A549 (cell line): ENCODE data around the gene CMKLR1. TPM values are rescaled to one million over a fixed set of nuclear protein-coding genes. Genes with fewer than 3 reads are reported as not detected.

Experiments used
- ATAC-seq, 2 experiments: fragments of 200-7000 bp in 1 of 2; fragments of >200 bp in 1 of 2; cut with Nextera tagmentation in 1 of 2; cut with Tn5 transposase in 1 of 2; 3 replicates each; pipeline versions ENCODE4 v1.8.0 to v1.9.1; 2018 to 2020; ENCODE audit warnings: mild to moderate bottlenecking in 1 of 2, moderate library complexity in 1 of 2
- CTCF ChIA-PET: fragments of 300-600 bp; sonication (Branson Sonifier 250); formaldehyde crosslinking; extraction: SDS; loops from one replicate; lab custom pipeline; 2021; ENCODE audit warnings: antibody characterized with exemption, inconsistent platforms; lab: Yijun Ruan, JAX
- POLR2A ChIA-PET: fragments of 350-600 bp; formaldehyde crosslinking; extraction: SDS; loops from one replicate; lab custom pipeline; 2021; ENCODE audit warnings: antibody characterized with exemption, inconsistent platforms; lab: Yijun Ruan, JAX
- DNase-seq, 2 experiments: peaks; one replicate each; pipeline versions ENCODE4 v3.0.0 to v3.0.0-alpha.2; 2011 to 2016; ENCODE audit warnings: low read depth in 1 of 2, low spot score in 1 of 2
- FAIRE-seq: peaks from 2 replicates; lab custom pipeline; 2011; peaks lifted over from hg19 to GRCh38; lab: Jason Lieb, UNC
- H3K27ac ChIP-seq, 2 experiments: fragments of >200 bp; sonication (Bioruptor Twin); formaldehyde crosslinking; 3 replicates each; pipeline ENCODE4 v1.5.1; 2016 to 2017
- H3K4me1 ChIP-seq: fragments of >200 bp; sonication (Bioruptor Twin); formaldehyde crosslinking; 3 replicates; pipeline ENCODE4 v1.6.1; 2016
- H3K4me2 ChIP-seq: fragments of >200 bp; sonication (Bioruptor Twin); formaldehyde crosslinking; 3 replicates; pipeline ENCODE4 v1.6.1; 2016
- H3K4me3 ChIP-seq: fragments of >200 bp; sonication (Bioruptor Twin); formaldehyde crosslinking; 3 replicates; pipeline ENCODE4 v1.5.1; 2016
- H3K9me3 ChIP-seq: fragments of >200 bp; sonication (Bioruptor Twin); formaldehyde crosslinking; 3 replicates; pipeline ENCODE4 v1.6.1; 2016
- BHLHE40 ChIP-seq: IDR thresholded peaks from 2 replicates; pipeline ENCODE4 v1.6.1; 2012; ENCODE audit warnings: low read depth, low read length, inconsistent platforms
- CBX2 ChIP-seq: fragments of 200-600 bp; sonication (generic); IDR thresholded peaks from 2 replicates; pipeline ENCODE4 v1.6.1; 2016; ENCODE audit warnings: low read depth, mild to moderate bottlenecking, borderline replicate concordance
- CBX8 ChIP-seq: fragments of 200-600 bp; sonication (generic); IDR thresholded peaks from 2 replicates; pipeline ENCODE4 v1.6.1; 2016
- CEBPB ChIP-seq, 2 experiments: fragments of >200 bp in 1 of 2; sonication (Bioruptor Twin) in 1 of 2; formaldehyde crosslinking in 1 of 2; IDR thresholded peaks; 2 replicates each; pipeline ENCODE4 v1.6.1; 2012 to 2016
- CHD4 ChIP-seq: fragments of 200-600 bp; sonication (generic); IDR thresholded peaks from 2 replicates; pipeline ENCODE4 v1.6.1; 2016; ENCODE audit warnings: antibody characterized with exemption, mild to moderate bottlenecking, borderline replicate concordance
- EP300 ChIP-seq, 2 experiments: fragments of >200 bp; sonication (Bioruptor Twin); formaldehyde crosslinking; IDR thresholded peaks; 2 replicates in 1 of 2; 3 replicates in 1 of 2; pipeline ENCODE4 v1.6.1; 2016 to 2017
- FOSB ChIP-seq: fragments of 250-450 bp; sonication (Bioruptor Pico); IDR thresholded peaks from 2 replicates; pipeline ENCODE4 v1.5.0; 2020; ENCODE audit warnings: mild to moderate bottlenecking, moderate library complexity
- HEYL ChIP-seq: fragments of 250-450 bp; sonication (Bioruptor Pico); IDR thresholded peaks from 2 replicates; pipeline ENCODE4 v1.8.0; 2021; ENCODE audit warnings: mild to moderate bottlenecking, moderate library complexity
- HOXA7 ChIP-seq: fragments of 250-450 bp; sonication (Bioruptor Pico); IDR thresholded peaks from 2 replicates; pipeline ENCODE4 v1.5.0; 2020; ENCODE audit warnings: mild to moderate bottlenecking, moderate library complexity
- HOXB13 ChIP-seq: fragments of 250-450 bp; sonication (Bioruptor Pico); IDR thresholded peaks from 2 replicates; pipeline ENCODE4 v1.5.0; 2020; ENCODE audit warnings: low read depth, mild to moderate bottlenecking, moderate library complexity
- HOXB5 ChIP-seq: fragments of 250-450 bp; sonication (Bioruptor Pico); IDR thresholded peaks from 2 replicates; pipeline ENCODE4 v1.5.0; 2020; ENCODE audit warnings: mild to moderate bottlenecking, moderate library complexity
- KDM1A ChIP-seq: fragments of 200-600 bp; sonication (generic); IDR thresholded peaks from 2 replicates; pipeline ENCODE4 v1.6.1; 2016; ENCODE audit warnings: low read depth, mild to moderate bottlenecking
- KDM5A ChIP-seq: fragments of 200-600 bp; sonication (generic); IDR thresholded peaks from 2 replicates; pipeline ENCODE4 v1.6.1; 2016; ENCODE audit warnings: antibody characterized with exemption, mild to moderate bottlenecking
- MAZ ChIP-seq: fragments of 150-350 bp; IDR thresholded peaks from 2 replicates; pipeline ENCODE4 v1.6.1; 2014; ENCODE audit warnings: antibody characterized with exemption, low read depth, low read length, borderline replicate concordance
- MYC ChIP-seq: IDR thresholded peaks from 2 replicates; pipeline ENCODE4 v1.6.1; 2012; ENCODE audit warnings: mild to moderate bottlenecking, inconsistent platforms, low read length, improper control_type of control experiment, borderline replicate concordance
- NPAS2 ChIP-seq: fragments of 250-450 bp; sonication (Bioruptor Pico); IDR thresholded peaks from 2 replicates; pipeline ENCODE4 v1.8.0; 2022; ENCODE audit warnings: mild to moderate bottlenecking, moderate library complexity, borderline replicate concordance
- NR3C1 ChIP-seq: fragments of >200 bp; sonication (Bioruptor Twin); formaldehyde crosslinking; IDR thresholded peaks from 3 replicates; pipeline ENCODE4 v1.6.1; 2017
- POLR2A ChIP-seq: IDR thresholded peaks from 2 replicates; pipeline ENCODE4 v1.6.1; 2012; ENCODE audit warnings: mild to moderate bottlenecking, low read length
- POLR2AphosphoS2 ChIP-seq: conservative IDR thresholded peaks from 2 replicates; pipeline ENCODE4 v1.6.1; 2012; ENCODE audit warnings: low read length, improper control_type of control experiment, inconsistent platforms
- RFX5 ChIP-seq: fragments of 450-650 bp; IDR thresholded peaks from 2 replicates; pipeline ENCODE4 v1.7.1; 2014; ENCODE audit warnings: antibody characterized with exemption, mild to moderate bottlenecking, moderate library complexity
- SMC3 ChIP-seq: fragments of >200 bp; sonication (Bioruptor Twin); formaldehyde crosslinking; IDR thresholded peaks from 3 replicates; pipeline ENCODE4 v1.6.1; 2018; ENCODE audit warnings: inconsistent platforms
- SREBF2 ChIP-seq: fragments of 450-650 bp; IDR thresholded peaks from 2 replicates; pipeline ENCODE4 v1.6.1; 2014; ENCODE audit warnings: mild to moderate bottlenecking, moderate library complexity
- TFCP2L1 ChIP-seq: fragments of 250-450 bp; sonication (Bioruptor Pico); IDR thresholded peaks from 2 replicates; pipeline ENCODE4 v1.5.0; 2021; ENCODE audit warnings: mild to moderate bottlenecking
- ZSCAN20 ChIP-seq: fragments of 250-450 bp; sonication (Bioruptor Pico); IDR thresholded peaks from 2 replicates; pipeline ENCODE4 v1.8.0; 2022; ENCODE audit warnings: mild to moderate bottlenecking, moderate library complexity
- WGBS: methylation state at CpG from one replicate; pipeline ENCODE4 v1.1.6; 2017; ENCODE audit errors: missing lambda C conversion rate; 5-methylcytosine and 5-hydroxymethylcytosine counted together
- polyA plus RNA-seq, 4 experiments: library from polyadenylated mRNA; depleted of rRNA in 3 of 4; stranded (reverse); fragments of >200 nt; fragmentation: RNase III in 1 of 4; extraction: RNeasy Plus Mini Kit Qiagen cat#74134 plus additional on column Dnase treatment in 1 of 4; gene quantifications; 2 replicates in 3 of 4; 3 replicates in 1 of 4; pipeline ENCODE4 v1.2.3, GENCODE V29; 2011 to 2017
- TF ChIP-seq, protein P1 (sequence below): fragments of 200-600 bp; sonication (generic); IDR thresholded peaks from 2 replicates; pipeline ENCODE4 v1.6.1; 2016; ENCODE audit warnings: antibody characterized with exemption, mild to moderate bottlenecking, moderate library complexity
- TF ChIP-seq, protein P2 (sequence below): fragments of 250-450 bp; sonication (Bioruptor Pico); IDR thresholded peaks from 2 replicates; pipeline ENCODE4 v1.5.0; 2021; ENCODE audit warnings: mild to moderate bottlenecking, moderate library complexity, borderline replicate concordance

Gene CMKLR1
- polyA plus RNA-seq, 2 of the 4 experiments (the other 2 are of a cell fraction), result not detected

DNA sequence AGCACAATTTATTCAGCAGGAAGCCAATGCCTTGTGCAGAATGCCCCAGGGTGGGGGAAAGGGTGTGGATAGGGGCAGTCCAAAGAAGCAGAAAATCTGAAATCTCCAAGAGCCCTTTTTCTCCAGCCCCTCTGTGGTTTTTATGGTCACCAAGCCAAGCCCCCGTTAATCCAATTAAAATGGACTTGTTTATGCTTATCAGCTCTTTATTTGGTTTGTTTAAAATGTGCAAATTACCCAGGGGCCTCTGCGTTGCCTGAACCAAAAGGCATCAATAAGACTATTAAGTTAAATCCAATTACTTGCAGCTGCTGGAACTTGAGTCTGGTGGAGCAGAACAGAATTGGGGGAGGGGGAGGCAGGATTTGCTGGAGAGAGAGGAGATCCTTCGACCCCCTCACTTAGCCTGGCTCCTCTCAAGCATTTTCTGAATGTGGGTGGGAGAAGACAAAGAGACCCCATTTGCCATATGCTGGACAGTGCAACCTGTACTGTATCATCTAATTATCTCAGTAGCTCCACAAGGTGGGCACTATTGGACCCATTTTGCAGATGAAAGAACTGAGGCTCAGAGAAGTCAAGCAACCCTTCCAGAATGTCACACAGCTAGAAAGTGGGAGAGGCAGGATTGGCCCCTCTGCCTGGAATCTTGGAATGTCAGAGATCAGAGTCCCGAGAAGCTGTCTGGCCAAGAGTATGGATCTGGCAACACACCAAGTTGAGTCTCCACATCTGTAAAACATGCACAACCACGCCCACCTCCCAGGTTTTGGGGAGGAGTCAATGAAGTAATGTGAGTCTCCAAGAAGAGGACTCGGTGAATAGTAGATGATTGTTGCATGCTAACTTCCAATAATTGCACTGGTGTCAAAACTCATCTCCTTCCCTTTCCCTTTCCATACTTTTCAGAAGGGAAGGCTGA, 66.9 kb downstream of the CMKLR1 start:
- FAIRE-seq, result no peak
- no peaks in the 10 kb centered on the region for H3K9me3 ChIP-seq
- TF ChIP-seq SMC3, result no peak
- no peak for TF ChIP-seq MAZ
- TF ChIP-seq HOXA7 (CRISPR knock-in tag), result no peak
- TF ChIP-seq NPAS2, result no peak
- no peak for TF ChIP-seq POLR2A
- TF ChIP-seq EP300 (IDR thresholded peaks at IDR 0.05), result no peak
- TF ChIP-seq SREBF2, result no peak
- TF ChIP-seq FOSB (CRISPR knock-in tag), result no peak
- no peak for TF ChIP-seq KDM1A
- TF ChIP-seq, protein P1, sequence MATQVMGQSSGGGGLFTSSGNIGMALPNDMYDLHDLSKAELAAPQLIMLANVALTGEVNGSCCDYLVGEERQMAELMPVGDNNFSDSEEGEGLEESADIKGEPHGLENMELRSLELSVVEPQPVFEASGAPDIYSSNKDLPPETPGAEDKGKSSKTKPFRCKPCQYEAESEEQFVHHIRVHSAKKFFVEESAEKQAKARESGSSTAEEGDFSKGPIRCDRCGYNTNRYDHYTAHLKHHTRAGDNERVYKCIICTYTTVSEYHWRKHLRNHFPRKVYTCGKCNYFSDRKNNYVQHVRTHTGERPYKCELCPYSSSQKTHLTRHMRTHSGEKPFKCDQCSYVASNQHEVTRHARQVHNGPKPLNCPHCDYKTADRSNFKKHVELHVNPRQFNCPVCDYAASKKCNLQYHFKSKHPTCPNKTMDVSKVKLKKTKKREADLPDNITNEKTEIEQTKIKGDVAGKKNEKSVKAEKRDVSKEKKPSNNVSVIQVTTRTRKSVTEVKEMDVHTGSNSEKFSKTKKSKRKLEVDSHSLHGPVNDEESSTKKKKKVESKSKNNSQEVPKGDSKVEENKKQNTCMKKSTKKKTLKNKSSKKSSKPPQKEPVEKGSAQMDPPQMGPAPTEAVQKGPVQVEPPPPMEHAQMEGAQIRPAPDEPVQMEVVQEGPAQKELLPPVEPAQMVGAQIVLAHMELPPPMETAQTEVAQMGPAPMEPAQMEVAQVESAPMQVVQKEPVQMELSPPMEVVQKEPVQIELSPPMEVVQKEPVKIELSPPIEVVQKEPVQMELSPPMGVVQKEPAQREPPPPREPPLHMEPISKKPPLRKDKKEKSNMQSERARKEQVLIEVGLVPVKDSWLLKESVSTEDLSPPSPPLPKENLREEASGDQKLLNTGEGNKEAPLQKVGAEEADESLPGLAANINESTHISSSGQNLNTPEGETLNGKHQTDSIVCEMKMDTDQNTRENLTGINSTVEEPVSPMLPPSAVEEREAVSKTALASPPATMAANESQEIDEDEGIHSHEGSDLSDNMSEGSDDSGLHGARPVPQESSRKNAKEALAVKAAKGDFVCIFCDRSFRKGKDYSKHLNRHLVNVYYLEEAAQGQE, result no peak
- TF ChIP-seq HEYL (CRISPR knock-in tag), result no peak
- TF ChIP-seq, protein P2, sequence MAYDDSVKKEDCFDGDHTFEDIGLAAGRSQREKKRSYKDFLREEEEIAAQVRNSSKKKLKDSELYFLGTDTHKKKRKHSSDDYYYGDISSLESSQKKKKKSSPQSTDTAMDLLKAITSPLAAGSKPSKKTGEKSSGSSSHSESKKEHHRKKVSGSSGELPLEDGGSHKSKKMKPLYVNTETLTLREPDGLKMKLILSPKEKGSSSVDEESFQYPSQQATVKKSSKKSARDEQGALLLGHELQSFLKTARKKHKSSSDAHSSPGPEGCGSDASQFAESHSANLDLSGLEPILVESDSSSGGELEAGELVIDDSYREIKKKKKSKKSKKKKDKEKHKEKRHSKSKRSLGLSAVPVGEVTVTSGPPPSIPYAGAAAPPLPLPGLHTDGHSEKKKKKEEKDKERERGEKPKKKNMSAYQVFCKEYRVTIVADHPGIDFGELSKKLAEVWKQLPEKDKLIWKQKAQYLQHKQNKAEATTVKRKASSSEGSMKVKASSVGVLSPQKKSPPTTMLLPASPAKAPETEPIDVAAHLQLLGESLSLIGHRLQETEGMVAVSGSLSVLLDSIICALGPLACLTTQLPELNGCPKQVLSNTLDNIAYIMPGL, result no peak
- TF ChIP-seq TFCP2L1 (CRISPR knock-in tag), result no peak
- no peak for TF ChIP-seq KDM5A
- no peak for TF ChIP-seq CHD4
- no peak overlapping the region for H3K27ac ChIP-seq
- no peak for ATAC-seq
- no peaks in the 10 kb centered on the region for H3K4me1 ChIP-seq
- WGBS, result 3% methylated on average over 6 of the region's 6 CpGs
- no peak overlapping the region for H3K4me3 ChIP-seq
- POLR2A ChIA-PET, result no interaction called here
- no peak overlapping the region for H3K4me2 ChIP-seq
- DNase-seq, result no peak
- CTCF ChIA-PET, result no interaction called here

DNA sequence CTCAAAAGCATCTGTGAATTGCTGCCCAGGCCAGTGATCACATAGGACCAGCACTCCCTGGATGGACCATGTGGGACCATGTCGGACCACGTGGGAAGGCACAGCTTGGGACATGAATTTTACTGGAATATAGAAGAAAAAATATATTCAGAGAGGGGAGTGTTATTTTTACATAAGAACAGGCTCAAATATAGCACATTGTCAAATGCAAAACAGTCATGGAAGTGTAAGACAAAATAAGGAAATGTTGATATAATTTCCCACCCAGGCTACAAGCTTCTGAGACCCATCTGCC, 68.3 kb downstream of the CMKLR1 start:
- no peak for DNase-seq
- CTCF ChIA-PET, result interaction anchor here (1.3 kb wide), 2 partner anchors 8 to 11 kb away, joined by 3 read pairs; no protein-coding TSS in a partner anchor
- WGBS, result 0% methylated on average over 2 of the region's 2 CpGs
- TF ChIP-seq FOSB (CRISPR knock-in tag), result no peak
- no peak for TF ChIP-seq NR3C1
- TF ChIP-seq TFCP2L1 (CRISPR knock-in tag), result no peak
- TF ChIP-seq, all 56 proteins: peak for 0
- FAIRE-seq (no peak), ATAC-seq (no peak)
- H3K9me3 ChIP-seq, result no peaks in the 10 kb centered on the region
- H3K27ac ChIP-seq, result no peak overlapping the region
- no peak overlapping the region for H3K4me3 ChIP-seq
- no peak overlapping the region for H3K4me2 ChIP-seq
- POLR2A ChIA-PET, result no interaction called here
- H3K4me1 ChIP-seq, result no peaks in the 10 kb centered on the region

DNA sequence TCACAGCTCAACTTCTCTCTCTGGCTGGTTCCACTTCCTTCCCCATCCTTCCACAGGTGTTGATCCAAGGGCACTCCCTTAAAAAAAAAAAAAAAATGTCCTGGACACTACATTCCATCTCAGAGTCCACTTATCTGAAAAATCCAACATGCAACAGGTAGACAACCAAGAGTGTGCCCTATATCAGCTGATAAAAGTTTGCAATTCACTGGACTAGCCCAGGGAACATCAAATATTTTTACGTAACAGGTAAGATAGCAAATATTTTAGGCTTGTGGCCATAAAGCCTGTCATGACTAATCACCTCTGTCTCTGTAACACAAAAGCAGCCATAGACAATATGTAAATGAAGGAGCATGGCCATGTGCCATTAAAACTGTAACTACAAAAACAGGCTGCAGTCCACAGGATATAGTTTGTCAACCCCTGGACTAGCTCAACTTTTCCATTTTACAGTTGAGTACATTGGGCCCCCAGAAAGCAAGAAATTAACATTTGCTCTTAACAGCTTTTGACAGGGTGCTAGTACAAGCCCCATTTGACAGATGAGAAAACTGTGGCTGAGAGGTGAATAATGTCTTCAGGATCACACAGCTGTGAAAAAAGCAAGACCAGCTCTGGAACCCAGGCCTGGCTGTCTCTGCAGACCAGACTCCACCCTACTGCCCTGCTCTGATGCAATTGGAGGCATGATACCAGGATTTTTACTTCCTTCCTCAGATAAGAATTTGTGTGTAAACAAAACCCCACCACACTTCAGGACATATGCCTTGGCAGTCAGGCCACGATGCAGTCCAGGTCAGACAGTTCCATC, 68.9 kb downstream of the CMKLR1 start:
- DNase-seq, result no peak
- POLR2A ChIA-PET, result no interaction called here
- Histone ChIP-seq H3K4me3 (no peak overlapping the region), H3K27ac (no peak overlapping the region), H3K4me2 (no peak overlapping the region), H3K9me3 (no peaks in the 10 kb centered on the region), H3K4me1 (no peaks in the 10 kb centered on the region)
- no peak for ATAC-seq
- FAIRE-seq, result no peak
- CTCF ChIA-PET, result interaction anchor here (1.3 to 1.4 kb wide), 3 partner anchors 8 to 242 kb away, joined by 3 read pairs; no protein-coding TSS in a partner anchor
- WGBS, result 16% methylated on average over 2 of the region's 2 CpGs
- TF ChIP-seq ZSCAN20 (CRISPR knock-in tag) (no peak), CEBPB (IDR thresholded peaks at IDR 0.05) (no peak), HOXB13 (CRISPR knock-in tag) (no peak), POLR2AphosphoS2 (no peak), CBX2 (no peak), RFX5 (no peak), CBX8 (no peak), MYC (no peak), HOXB5 (CRISPR knock-in tag) (no peak), TFCP2L1 (CRISPR knock-in tag) (no peak), BHLHE40 (no peak), NPAS2 (no peak)
- TF ChIP-seq, protein P2, result no peak
